GM12891 (cell line): ENCODE data around the gene GARS1.

ENCODE experiments used
- PAX5 ChIP-seq: IDR thresholded peaks from 2 replicates; pipeline ENCODE4 v1.6.1; 2011; ENCODE audit warnings: low read length, moderate library complexity, mild to moderate bottlenecking; ENCODE audit not compliant: insufficient read depth, severe bottlenecking
- POLR2A ChIP-seq: IDR thresholded peaks from 2 replicates; pipeline ENCODE4 v1.6.1; 2011; ENCODE audit warnings: low read depth, low read length, control low read depth
- POLR2AphosphoS5 ChIP-seq: IDR thresholded peaks from 2 replicates; pipeline ENCODE4 v1.6.1; 2011; ENCODE audit warnings: low read depth, low read length, control low read depth
- TAF1 ChIP-seq: IDR thresholded peaks from 2 replicates; pipeline ENCODE4 v1.6.1; 2011; ENCODE audit warnings: low read depth, low read length, control low read depth

DNA sequence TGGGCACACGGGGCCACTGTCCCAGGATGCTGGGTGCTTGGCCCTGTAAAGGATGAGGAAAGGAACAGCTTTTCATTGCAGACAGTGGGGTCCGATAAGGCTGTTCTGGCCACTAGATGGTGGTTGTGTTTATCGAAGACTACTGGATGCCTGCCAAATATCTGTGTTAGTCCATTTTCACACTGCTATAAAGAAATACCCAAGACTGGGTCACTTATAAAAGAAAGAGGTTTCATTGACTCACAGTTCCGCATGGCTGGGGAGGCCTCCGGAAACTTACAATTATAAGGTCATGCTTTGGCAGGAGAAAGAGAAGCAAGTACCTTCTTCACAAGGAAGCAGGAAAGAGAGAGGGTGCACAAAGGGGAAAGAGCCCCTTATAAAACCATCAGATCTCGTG is 32.2 kb upstream of the GARS1 start:
- TF ChIP-seq TAF1 = no peak
- TF ChIP-seq POLR2A = no peak
- no peak for TF ChIP-seq POLR2AphosphoS5
- TF ChIP-seq PAX5 = no peak
